Measurements from ENCODE around the gene ORC2.
A peak's percentile ranks its signal among the peaks of the same experiment; 100 is the strongest.
"Not testable (repeated sequence)": the region's sequence is repeated elsewhere in the genome, so short reads cannot be mapped to it uniquely, and the experiment has no call there.

ORC2 gene

GRCh38 chr2:200930947-200931626, 32.4 kb downstream of the ORC2 start:
- no peak for DNase-seq (ENCODE audit: low spot score)

- no peak for DNase-seq (ENCODE audit: low spot score)
Measured at GRCh38 chr2:200929334-200930249, 33.9 kb downstream of the ORC2 start.

GRCh38 chr2:200922439-200922838, 41.0 kb downstream of the ORC2 start:
- no peak for DNase-seq (ENCODE audit: low spot score)

- peak; percentile 65 for DNase-seq (ENCODE audit: low spot score)
Measured at GRCh38 chr2:200913654-200914053, 49.8 kb downstream of the ORC2 start.

- no peak for DNase-seq (ENCODE audit: low spot score)
Measured at GRCh38 chr2:200909958-200910357, 53.5 kb downstream of the ORC2 start.

GRCh38 chr2:200905618-200906296, 57.7 kb downstream of the ORC2 start:
- peak; percentile 82 for DNase-seq (ENCODE audit: low spot score)

- DNase-seq (ENCODE audit: low spot score), result peak; percentile 91
Measured at GRCh38 chr2:200901459-200902072, 61.9 kb downstream of the ORC2 start.

- DNase-seq (ENCODE audit: low spot score), result no peak
Measured at GRCh38 chr2:200899482-200899881, 64.0 kb downstream of the ORC2 start.

- peak; percentile 95 for DNase-seq (ENCODE audit: low spot score)
Measured at GRCh38 chr2:200888704-200889625, 74.5 kb downstream of the ORC2 start, which contains the start of the genes NIF3L1 and PPIL3. Gene NIF3L1 (plus strand): TSS chr2:200889371. CDS start chr2:200891944, 2,573 bp downstream. Gene PPIL3 (minus strand): TSS chr2:200889077. CDS start chr2:200887615, 1,462 bp downstream.

- DNase-seq (ENCODE audit: low spot score), result not testable (repeated sequence)
Measured at GRCh38 chr2:200881715-200882249, 81.7 kb downstream of the ORC2 start.

- no peak for DNase-seq (ENCODE audit: low spot score)
Measured at GRCh38 chr2:200878289-200878880, 85.1 kb downstream of the ORC2 start.

- DNase-seq (ENCODE audit: low spot score), result no peak
Measured at GRCh38 chr2:200877443-200877842, 86.0 kb downstream of the ORC2 start.

- no peak for DNase-seq (ENCODE audit: low spot score)
Measured at GRCh38 chr2:200873560-200873959, 89.9 kb downstream of the ORC2 start.

- no peak for DNase-seq (ENCODE audit: low spot score)
Measured at GRCh38 chr2:200871151-200871550, 92.3 kb downstream of the ORC2 start.

- DNase-seq (ENCODE audit: low spot score), result no peak
Measured at GRCh38 chr2:200869014-200869413, 94.4 kb downstream of the ORC2 start.

GRCh38 chr2:200864176-200865034, 99.1 kb downstream of the ORC2 start, which contains the start of gene CLK1:
Gene CLK1 (minus strand): TSS chr2:200864658. CDS start chr2:200861862, 2,796 bp downstream.
- DNase-seq (ENCODE audit: low spot score), result peak; percentile 97

- DNase-seq (ENCODE audit: low spot score), result no peak
Measured at GRCh38 chr2:200863782-200864175, 99.7 kb downstream of the ORC2 start.

GRCh38 chr2:200862532-200863000, 100.9 kb downstream of the ORC2 start:
- no peak for DNase-seq (ENCODE audit: low spot score)

GRCh38 chr2:200861617-200862155, 101.8 kb downstream of the ORC2 start:
- no peak for DNase-seq (ENCODE audit: low spot score)
